K562 (cell line): Measurements from ENCODE around the gene VDAC1. TPM values are rescaled to one million over a fixed set of nuclear protein-coding genes. Genes with fewer than 3 reads are reported as not detected.

Experiments
- ERF ChIP-seq: fragments of 450-650 bp; formaldehyde crosslinking; IDR thresholded peaks from 2 replicates; pipeline ENCODE4 v1.4.0; 2020; ENCODE audit warnings: mild to moderate bottlenecking, mixed read lengths
- GABPB2 ChIP-seq: fragments of 250-450 bp; sonication (Bioruptor Pico); conservative IDR thresholded peaks from 2 replicates; pipeline ENCODE4 v1.5.1; 2021; ENCODE audit warnings: mild to moderate bottlenecking
- NR1H2 ChIP-seq: sonication (generic); formaldehyde crosslinking; IDR thresholded peaks from 2 replicates; pipeline ENCODE4 v1.4.0; 2020; ENCODE audit warnings: mild to moderate bottlenecking, missing genetic modification reagents
- POLR2A ChIP-seq: fragments of 450-650 bp; conservative IDR thresholded peaks from 2 replicates; pipeline ENCODE4 v1.6.1; 2016
- POLR2AphosphoS5 ChIP-seq: IDR thresholded peaks from 2 replicates; pipeline ENCODE4 v1.6.1; 2011; ENCODE audit warnings: mild to moderate bottlenecking, low read depth, low read length, moderate library complexity; ENCODE audit not compliant: control insufficient read depth, insufficient read depth
- PTRF ChIP-seq: fragments of 450-650 bp; IDR thresholded peaks from 2 replicates; pipeline ENCODE4 v1.6.1; 2016; ENCODE audit warnings: mild to moderate bottlenecking, missing genetic modification characterization, missing compliant biosample characterization
- RAD51 ChIP-seq: fragments of 450-650 bp; IDR thresholded peaks from 2 replicates; pipeline ENCODE4 v1.7.1; 2016; ENCODE audit warnings: low read depth, mild to moderate bottlenecking, borderline replicate concordance
- RHOXF2B ChIP-seq: fragments of 250-450 bp; sonication (Bioruptor Pico); conservative IDR thresholded peaks from 2 replicates; pipeline ENCODE4 v1.5.1; 2021
- SPI1 ChIP-seq: IDR thresholded peaks from 2 replicates; pipeline ENCODE4 v1.6.1; 2011; ENCODE audit warnings: low read depth, low read length, control low read depth, borderline replicate concordance
- SRSF7 ChIP-seq: fragments of 200-400 bp; formaldehyde crosslinking; optimal IDR thresholded peaks from 2 replicates; pipeline ENCODE3; 2017; ENCODE audit warnings: mild to moderate bottlenecking, low read depth, low read length
- TAF1 ChIP-seq: IDR thresholded peaks from 2 replicates; pipeline ENCODE4 v1.6.1; 2011; ENCODE audit warnings: mild to moderate bottlenecking, low read length, moderate library complexity; ENCODE audit not compliant: insufficient read depth, control insufficient read depth, severe bottlenecking; ENCODE audit errors: extremely low read depth
- TRIM28 ChIP-seq: fragments of 450-650 bp; IDR thresholded peaks from 2 replicates; pipeline ENCODE4 v1.6.1; 2017
- ZMIZ1 ChIP-seq, 2 experiments: fragments of 150-350 bp in 1 of 2; IDR thresholded peaks; 2 replicates each; pipeline ENCODE4 v1.6.1; 2012 to 2016; ENCODE audit warnings: low read depth in 2 of 2, low read length in 2 of 2, mild to moderate bottlenecking in 1 of 2, moderate library complexity in 1 of 2
- ZNF165 ChIP-seq: fragments of 250-450 bp; sonication (Bioruptor Pico); IDR thresholded peaks from 2 replicates; pipeline ENCODE4 v1.4.0; 2020; ENCODE audit warnings: borderline replicate concordance
- ZNF586 ChIP-seq: fragments of 450-650 bp; formaldehyde crosslinking; conservative IDR thresholded peaks from 2 replicates; pipeline ENCODE4 v1.4.0; 2020; ENCODE audit warnings: mild to moderate bottlenecking, moderate library complexity
- ZNF668 ChIP-seq: fragments of 250-450 bp; sonication (Bioruptor Pico); IDR thresholded peaks from 2 replicates; pipeline ENCODE4 v1.8.0; 2022; ENCODE audit warnings: mild to moderate bottlenecking, inconsistent platforms
- polyA plus RNA-seq, 8 experiments: library from polyadenylated mRNA; depleted of rRNA in 4 of 8; stranded (reverse) in 5 of 8; unstranded in 3 of 8; fragments of >200 nt; fragmentation: Nextera tagmentation in 2 of 8; fragmentation: Illumina TruSeq in 1 of 8; extraction: Ambion mirVana in 2 of 8; extraction: Trizol in 1 of 8; gene quantifications; 2 replicates each; pipeline versions ENCODE4 v1.2.1 to v1.2.3, GENCODE V29; 2011 to 2014; ENCODE audit warnings: inconsistent platforms in 1 of 8, missing spikeins in 1 of 8
- total RNA-seq, 7 experiments: library from RNA; depleted of rRNA in 6 of 7; stranded (reverse); fragments of >200 nt in 6 of 7; fragmentation: Illumina TruSeq in 2 of 7; extraction: Trizol in 2 of 7; gene quantifications; 2 replicates each; pipeline versions ENCODE4 v1.2.1 to v1.2.3, GENCODE V29; 2011 to 2021; ENCODE audit warnings: low replicate concordance in 1 of 7
- TF ChIP-seq, protein P1 (sequence below): fragments of 200-800 bp; sonication (Bioruptor generic); IDR thresholded peaks from 2 replicates; pipeline ENCODE4 v1.6.1; 2016; ENCODE audit warnings: missing genetic modification characterization, missing compliant biosample characterization
- TF ChIP-seq, protein P2 (sequence below): IDR thresholded peaks from 2 replicates; pipeline ENCODE4 v1.6.1; 2014; ENCODE audit warnings: antibody characterized with exemption
- TF ChIP-seq, protein P3 (sequence below): fragments of 250-450 bp; sonication (Bioruptor Pico); IDR thresholded peaks from 2 replicates; pipeline ENCODE4 v1.8.0; 2021; ENCODE audit warnings: borderline replicate concordance, mild to moderate bottlenecking, moderate library complexity; ENCODE audit not compliant: poor library complexity, severe bottlenecking

The VDAC1 gene
- total and polyA plus RNA-seq, 9 of the 15 experiments (the other 6 are each of a cell fraction or from before 2014, with no cell fraction given), result 168 to 366 (median 293) TPM

DNA sequence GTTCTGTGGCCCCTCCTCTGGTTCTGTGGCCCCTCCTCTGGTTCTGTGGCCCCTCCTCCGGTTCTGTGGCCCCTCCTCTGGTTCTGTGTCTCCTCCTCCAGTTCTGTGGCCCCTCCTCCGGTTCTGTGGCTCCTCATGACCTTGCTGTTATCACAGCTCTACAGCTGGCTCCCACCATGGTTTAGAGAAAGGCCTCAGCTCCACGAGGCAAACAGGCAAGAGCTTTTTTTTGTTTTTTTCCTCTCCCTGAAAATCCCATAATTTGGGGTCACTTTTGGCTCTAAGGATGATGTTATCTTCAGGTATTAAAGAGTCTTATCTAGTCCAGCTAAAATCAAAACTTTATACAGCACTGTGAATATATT, 68.1 kb downstream of the VDAC1 start (continued):
- TF ChIP-seq, protein P1, sequence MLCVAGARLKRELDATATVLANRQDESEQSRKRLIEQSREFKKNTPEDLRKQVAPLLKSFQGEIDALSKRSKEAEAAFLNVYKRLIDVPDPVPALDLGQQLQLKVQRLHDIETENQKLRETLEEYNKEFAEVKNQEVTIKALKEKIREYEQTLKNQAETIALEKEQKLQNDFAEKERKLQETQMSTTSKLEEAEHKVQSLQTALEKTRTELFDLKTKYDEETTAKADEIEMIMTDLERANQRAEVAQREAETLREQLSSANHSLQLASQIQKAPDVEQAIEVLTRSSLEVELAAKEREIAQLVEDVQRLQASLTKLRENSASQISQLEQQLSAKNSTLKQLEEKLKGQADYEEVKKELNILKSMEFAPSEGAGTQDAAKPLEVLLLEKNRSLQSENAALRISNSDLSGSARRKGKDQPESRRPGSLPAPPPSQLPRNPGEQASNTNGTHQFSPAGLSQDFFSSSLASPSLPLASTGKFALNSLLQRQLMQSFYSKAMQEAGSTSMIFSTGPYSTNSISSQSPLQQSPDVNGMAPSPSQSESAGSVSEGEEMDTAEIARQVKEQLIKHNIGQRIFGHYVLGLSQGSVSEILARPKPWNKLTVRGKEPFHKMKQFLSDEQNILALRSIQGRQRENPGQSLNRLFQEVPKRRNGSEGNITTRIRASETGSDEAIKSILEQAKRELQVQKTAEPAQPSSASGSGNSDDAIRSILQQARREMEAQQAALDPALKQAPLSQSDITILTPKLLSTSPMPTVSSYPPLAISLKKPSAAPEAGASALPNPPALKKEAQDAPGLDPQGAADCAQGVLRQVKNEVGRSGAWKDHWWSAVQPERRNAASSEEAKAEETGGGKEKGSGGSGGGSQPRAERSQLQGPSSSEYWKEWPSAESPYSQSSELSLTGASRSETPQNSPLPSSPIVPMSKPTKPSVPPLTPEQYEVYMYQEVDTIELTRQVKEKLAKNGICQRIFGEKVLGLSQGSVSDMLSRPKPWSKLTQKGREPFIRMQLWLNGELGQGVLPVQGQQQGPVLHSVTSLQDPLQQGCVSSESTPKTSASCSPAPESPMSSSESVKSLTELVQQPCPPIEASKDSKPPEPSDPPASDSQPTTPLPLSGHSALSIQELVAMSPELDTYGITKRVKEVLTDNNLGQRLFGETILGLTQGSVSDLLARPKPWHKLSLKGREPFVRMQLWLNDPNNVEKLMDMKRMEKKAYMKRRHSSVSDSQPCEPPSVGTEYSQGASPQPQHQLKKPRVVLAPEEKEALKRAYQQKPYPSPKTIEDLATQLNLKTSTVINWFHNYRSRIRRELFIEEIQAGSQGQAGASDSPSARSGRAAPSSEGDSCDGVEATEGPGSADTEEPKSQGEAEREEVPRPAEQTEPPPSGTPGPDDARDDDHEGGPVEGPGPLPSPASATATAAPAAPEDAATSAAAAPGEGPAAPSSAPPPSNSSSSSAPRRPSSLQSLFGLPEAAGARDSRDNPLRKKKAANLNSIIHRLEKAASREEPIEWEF (CRISPR knock-in tag), result no peak
- no peak for TF ChIP-seq GABPB2 (CRISPR knock-in tag)
- no peak for TF ChIP-seq RHOXF2B
- no peak for TF ChIP-seq ZNF165
- 0 out of 2 replicates have a peak, but pooled peaks have one; percentile 44 for TF ChIP-seq ERF
- no peak for TF ChIP-seq ZNF586
- no peak for TF ChIP-seq TRIM28
- TF ChIP-seq POLR2A, result no peak
- TF ChIP-seq NR1H2, result no peak
- no peak for TF ChIP-seq TAF1
- no peak for TF ChIP-seq SPI1
- no peak for TF ChIP-seq SRSF7
- no peak for TF ChIP-seq RAD51
- TF ChIP-seq POLR2AphosphoS5, result peak; percentile 76
- no peak for TF ChIP-seq ZNF668
- TF ChIP-seq, protein P2, sequence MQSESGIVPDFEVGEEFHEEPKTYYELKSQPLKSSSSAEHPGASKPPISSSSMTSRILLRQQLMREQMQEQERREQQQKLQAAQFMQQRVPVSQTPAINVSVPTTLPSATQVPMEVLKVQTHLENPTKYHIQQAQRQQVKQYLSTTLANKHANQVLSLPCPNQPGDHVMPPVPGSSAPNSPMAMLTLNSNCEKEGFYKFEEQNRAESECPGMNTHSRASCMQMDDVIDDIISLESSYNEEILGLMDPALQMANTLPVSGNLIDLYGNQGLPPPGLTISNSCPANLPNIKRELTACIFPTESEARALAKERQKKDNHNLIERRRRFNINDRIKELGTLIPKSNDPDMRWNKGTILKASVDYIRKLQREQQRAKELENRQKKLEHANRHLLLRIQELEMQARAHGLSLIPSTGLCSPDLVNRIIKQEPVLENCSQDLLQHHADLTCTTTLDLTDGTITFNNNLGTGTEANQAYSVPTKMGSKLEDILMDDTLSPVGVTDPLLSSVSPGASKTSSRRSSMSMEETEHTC, result peak; percentile 83; the same call in 1 of the 2 replicates
- TF ChIP-seq, protein P3, sequence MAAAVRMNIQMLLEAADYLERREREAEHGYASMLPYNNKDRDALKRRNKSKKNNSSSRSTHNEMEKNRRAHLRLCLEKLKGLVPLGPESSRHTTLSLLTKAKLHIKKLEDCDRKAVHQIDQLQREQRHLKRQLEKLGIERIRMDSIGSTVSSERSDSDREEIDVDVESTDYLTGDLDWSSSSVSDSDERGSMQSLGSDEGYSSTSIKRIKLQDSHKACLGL (CRISPR knock-in tag), result no peak
- TF ChIP-seq ZMIZ1 (IDR thresholded peaks at IDR 0.05; ENCODE audit: low read depth in 2 of 2, low read length in 2 of 2), result peak in 1 of 2 experiments; percentile 64; a peak in 1 of 4 replicates
- no peak for TF ChIP-seq PTRF (tag)
